Activated naive CD4-positive, alpha-beta T cell treated with anti-CD3 and anti-CD28 coated beads for 36 hours (primary cell): Measurements from ENCODE around the gene NFATC3. TPM values are rescaled to one million over a fixed set of nuclear protein-coding genes. Genes with fewer than 3 reads are reported as not detected.
"Not testable (repeated sequence)": the region's sequence is repeated elsewhere in the genome, so short reads cannot be mapped to it uniquely, and the experiment has no call there.

Experiments
- CTCF ChIA-PET: fragments of 350-600 bp; sonication (Branson Sonifier 250); formaldehyde crosslinking; loops from one replicate; lab custom pipeline; 2021; ENCODE audit warnings: antibody characterized with exemption; lab: Charles Lee
- DNase-seq: peaks from one replicate; pipeline ENCODE4 v3.0.0-alpha.2; 2020
- H3K27ac Mint-ChIP-seq: one replicate; pipeline ENCODE4 v1.8.0; 2021; ENCODE audit warnings: mild to moderate bottlenecking, mixed read lengths
- H3K27me3 Mint-ChIP-seq: one replicate; pipeline ENCODE4 v1.8.0; 2021; ENCODE audit warnings: low read depth, mixed read lengths
- H3K36me3 Mint-ChIP-seq: one replicate; pipeline ENCODE4 v1.8.0; 2021; ENCODE audit warnings: low read depth, mixed read lengths
- H3K4me1 Mint-ChIP-seq: one replicate; pipeline ENCODE4 v1.8.0; 2021; ENCODE audit warnings: low read depth, mixed read lengths
- H3K4me3 Mint-ChIP-seq: one replicate; pipeline ENCODE4 v1.8.0; 2021; ENCODE audit warnings: mild to moderate bottlenecking, moderate library complexity, mixed read lengths
- H3K9me3 Mint-ChIP-seq: one replicate; pipeline ENCODE4 v1.8.0; 2021; ENCODE audit warnings: mixed read lengths
- intact Hi-C: fragments of 100-400 bp; cut with micrococcal nuclease; formaldehyde crosslinking; loops from one replicate; pipeline ENCODE4 v1.15.1; 2023
- total RNA-seq, 2 experiments: library from RNA; stranded (reverse); gene quantifications; one replicate each; pipeline ENCODE4 v1.2.3, GENCODE V29; 2021

Gene NFATC3
- total RNA-seq, 2 experiments from 2014 or later, result 49.1 to 50.3 TPM

- Mint-ChIP-seq H3K4me1 (peaks cover 56% of the 10 kb centered on the region), H3K4me3 (peak overlapping the region; percentile 35), H3K9me3 (no peaks in the 10 kb centered on the region), H3K36me3 (peaks cover 2% of the 10 kb centered on the region), H3K27me3 (no peaks in the 10 kb centered on the region), H3K27ac (peak overlapping the region; percentile 25)
- no peak for DNase-seq
- CTCF ChIA-PET, result interaction anchor here (0.5 to 3.6 kb wide), 2 partner anchors 14 to 51 kb away, joined by 4 to 14 read pairs; no protein-coding TSS in a partner anchor
- intact Hi-C loops, result no loop called here
Observed at GRCh38 chr16:68131813-68132706, 46.9 kb downstream of the NFATC3 start.

GRCh38 chr16:68133000-68133399 is 47.8 kb downstream of the NFATC3 start:
- intact Hi-C loops, DNase-seq, H3K27me3 Mint-ChIP-seq, CTCF ChIA-PET, H3K27ac Mint-ChIP-seq, H3K9me3 Mint-ChIP-seq, H3K36me3 Mint-ChIP-seq, H3K4me3 Mint-ChIP-seq: not testable (repeated sequence)
- H3K4me1 Mint-ChIP-seq, result peaks cover 48% of the 10 kb centered on the region

GRCh38 chr16:68134644-68135043 is 49.5 kb downstream of the NFATC3 start:
- Mint-ChIP-seq H3K4me3 (no peak overlapping the region), H3K27me3 (no peaks in the 10 kb centered on the region), H3K9me3 (no peaks in the 10 kb centered on the region), H3K27ac (no peak overlapping the region), H3K36me3 (peaks cover 2% of the 10 kb centered on the region), H3K4me1 (peaks cover 43% of the 10 kb centered on the region)
- intact Hi-C loops, result no loop called here
- no peak for DNase-seq
- CTCF ChIA-PET, result no interaction called here

- H3K27ac Mint-ChIP-seq, result no peak overlapping the region
- H3K4me1 Mint-ChIP-seq, result peaks cover 32% of the 10 kb centered on the region
- CTCF ChIA-PET, result interaction anchor here (0.5 to 1.5 kb wide), 5 partner anchors 12 to 93 kb away, joined by 3 to 7 read pairs (median 4); no protein-coding TSS in a partner anchor
- H3K4me3 Mint-ChIP-seq, result no peak overlapping the region
- peaks cover 2% of the 10 kb centered on the region for H3K36me3 Mint-ChIP-seq
- DNase-seq, result no peak
- H3K27me3 Mint-ChIP-seq, result no peaks in the 10 kb centered on the region
- H3K9me3 Mint-ChIP-seq, result no peaks in the 10 kb centered on the region
- intact Hi-C loops, result no loop called here
Observed at GRCh38 chr16:68136515-68136914, 51.3 kb downstream of the NFATC3 start.

- H3K4me3 Mint-ChIP-seq, result no peak overlapping the region
- intact Hi-C loops, result no loop called here
- no peaks in the 10 kb centered on the region for H3K27me3 Mint-ChIP-seq
- CTCF ChIA-PET, result interaction anchor here (0.7 kb wide), 1 partner anchor 36 kb away, joined by 3 read pairs; no protein-coding TSS in a partner anchor
- H3K27ac Mint-ChIP-seq, result no peak overlapping the region
- H3K9me3 Mint-ChIP-seq, result no peaks in the 10 kb centered on the region
- H3K36me3 Mint-ChIP-seq, result peaks cover 11% of the 10 kb centered on the region
- peaks cover 53% of the 10 kb centered on the region for H3K4me1 Mint-ChIP-seq
- DNase-seq, result no peak
Observed at GRCh38 chr16:68144008-68144407, 58.8 kb downstream of the NFATC3 start.

GRCh38 chr16:68146585-68146984 is 61.4 kb downstream of the NFATC3 start:
- peaks cover 55% of the 10 kb centered on the region for H3K4me1 Mint-ChIP-seq
- intact Hi-C loops, result loop anchor here (5.0 kb wide), 1 partner anchor 54 kb away; no protein-coding TSS in a partner anchor
- CTCF ChIA-PET, result no interaction called here
- peaks cover 11% of the 10 kb centered on the region for H3K36me3 Mint-ChIP-seq
- no peak for DNase-seq
- no peak overlapping the region for H3K27ac Mint-ChIP-seq
- no peaks in the 10 kb centered on the region for H3K27me3 Mint-ChIP-seq
- no peak overlapping the region for H3K4me3 Mint-ChIP-seq
- no peaks in the 10 kb centered on the region for H3K9me3 Mint-ChIP-seq

GRCh38 chr16:68147444-68147843 is 62.3 kb downstream of the NFATC3 start:
- CTCF ChIA-PET, result interaction anchor here (0.6 to 1.6 kb wide), 4 partner anchors 8 to 1157 kb away, joined by 3 to 6 read pairs (median 3); no protein-coding TSS in a partner anchor
- no peaks in the 10 kb centered on the region for H3K27me3 Mint-ChIP-seq
- no peak for DNase-seq
- intact Hi-C loops, result loop anchor here (5.0 kb wide), 1 partner anchor 55 kb away; no protein-coding TSS in a partner anchor
- no peak overlapping the region for H3K4me3 Mint-ChIP-seq
- H3K4me1 Mint-ChIP-seq, result peaks cover 47% of the 10 kb centered on the region
- no peaks in the 10 kb centered on the region for H3K9me3 Mint-ChIP-seq
- peaks cover 8% of the 10 kb centered on the region for H3K36me3 Mint-ChIP-seq
- H3K27ac Mint-ChIP-seq, result no peak overlapping the region

GRCh38 chr16:68149596-68149995 is 64.4 kb downstream of the NFATC3 start:
- intact Hi-C loops, result loop anchor here (5.0 kb wide), 1 partner anchor 57 kb away; no protein-coding TSS in a partner anchor
- no peak overlapping the region for H3K4me3 Mint-ChIP-seq
- H3K27me3 Mint-ChIP-seq, result no peaks in the 10 kb centered on the region
- CTCF ChIA-PET, result interaction anchor here (0.6 kb wide), 1 partner anchor 56 kb away, joined by 6 read pairs; no protein-coding TSS in a partner anchor
- peaks cover 44% of the 10 kb centered on the region for H3K4me1 Mint-ChIP-seq
- no peak overlapping the region for H3K27ac Mint-ChIP-seq
- H3K36me3 Mint-ChIP-seq, result peaks cover 12% of the 10 kb centered on the region
- DNase-seq, result no peak
- no peaks in the 10 kb centered on the region for H3K9me3 Mint-ChIP-seq

- Mint-ChIP-seq H3K27me3 (no peaks in the 10 kb centered on the region), H3K4me3 (no peak overlapping the region), H3K36me3 (peaks cover 9% of the 10 kb centered on the region), H3K27ac (no peak overlapping the region), H3K9me3 (no peaks in the 10 kb centered on the region), H3K4me1 (peaks cover 9% of the 10 kb centered on the region)
- CTCF ChIA-PET, result no interaction called here
- intact Hi-C loops, result no loop called here
- no peak for DNase-seq
Observed at GRCh38 chr16:68155425-68155824, 70.3 kb downstream of the NFATC3 start.

GRCh38 chr16:68162413-68162812 is 77.2 kb downstream of the NFATC3 start:
- Mint-ChIP-seq H3K27ac (no peak overlapping the region), H3K36me3 (peaks cover 19% of the 10 kb centered on the region), H3K4me3 (no peak overlapping the region), H3K9me3 (no peaks in the 10 kb centered on the region), H3K4me1 (no peaks in the 10 kb centered on the region), H3K27me3 (no peaks in the 10 kb centered on the region)
- CTCF ChIA-PET, result interaction anchor here (0.6 kb wide), 1 partner anchor 628 kb away, joined by 3 read pairs; no protein-coding TSS in a partner anchor
- intact Hi-C loops, result no loop called here
- DNase-seq, result no peak

GRCh38 chr16:68163275-68163674 is 78.1 kb downstream of the NFATC3 start:
- H3K4me3 Mint-ChIP-seq, H3K27ac Mint-ChIP-seq, CTCF ChIA-PET, H3K9me3 Mint-ChIP-seq, DNase-seq, H3K27me3 Mint-ChIP-seq, H3K4me1 Mint-ChIP-seq, intact Hi-C loops: not testable (repeated sequence)
- H3K36me3 Mint-ChIP-seq, result peaks cover 17% of the 10 kb centered on the region

GRCh38 chr16:68166264-68166663 is 81.1 kb downstream of the NFATC3 start:
- H3K36me3 Mint-ChIP-seq, result peaks cover 16% of the 10 kb centered on the region
- DNase-seq, result no peak
- CTCF ChIA-PET, result no interaction called here
- H3K27ac Mint-ChIP-seq, result no peak overlapping the region
- no peak overlapping the region for H3K4me3 Mint-ChIP-seq
- H3K4me1 Mint-ChIP-seq, result no peaks in the 10 kb centered on the region
- H3K9me3 Mint-ChIP-seq, result no peaks in the 10 kb centered on the region
- no peaks in the 10 kb centered on the region for H3K27me3 Mint-ChIP-seq
- intact Hi-C loops, result no loop called here
